ENCODE measurements around the gene CASTOR1.

- TF ChIP-seq POLR2A (IDR thresholded peaks at IDR 0.05; ENCODE audit: low read length) = no peak
- TF ChIP-seq GATA1 (IDR thresholded peaks at IDR 0.05; ENCODE audit: low read depth, low read length) = no peak
Measured at GRCh38 chr22:30277547-30278344, 11.6 kb downstream of the CASTOR1 start.
